Vagina (tissue), 2 donors: ENCODE results near the gene LRRC8C. TPM values are rescaled to one million over a fixed set of nuclear protein-coding genes. Genes with fewer than 3 reads are reported as not detected.

Source experiments
- DNase-seq, 2 donors: peaks; one replicate each; pipeline ENCODE4 v3.0.0-alpha.2; 2017; ENCODE audit errors: extremely low spot score in 2 of 2
- H3K27ac ChIP-seq: fragments of 200-600 bp; sonication (generic); one replicate; pipeline ENCODE4 v1.5.1; 2019
- H3K27me3 ChIP-seq: fragments of 200-600 bp; sonication (generic); one replicate; pipeline ENCODE4 v1.5.1; 2019
- H3K36me3 ChIP-seq, 2 donors: fragments of 200-600 bp; sonication (generic); one replicate each; pipeline ENCODE4 v1.5.1; 2017 to 2019
- H3K4me1 ChIP-seq: fragments of 200-600 bp; sonication (generic); one replicate; pipeline ENCODE4 v1.5.1; 2019
- H3K4me3 ChIP-seq, 2 donors: fragments of 200-600 bp; sonication (generic); 1 replicate in 1 of 2; 2 replicates in 1 of 2; pipeline ENCODE4 v1.5.1; 2016 to 2019
- H3K9me3 ChIP-seq: fragments of 200-600 bp; sonication (generic); one replicate; pipeline ENCODE4 v1.5.1; 2019
- CTCF ChIP-seq, 3 experiments: fragments of 450-650 bp in 2 of 3; fragments of 200-600 bp in 1 of 3; sonication (generic) in 1 of 3; IDR thresholded peaks; one replicate each; pipeline ENCODE4 v1.5.1; 2017 to 2019; ENCODE audit warnings: antibody characterized with exemption in 3 of 3, mild to moderate bottlenecking in 2 of 3, moderate library complexity in 2 of 3
- POLR2A ChIP-seq, 2 donors: fragments of 450-650 bp; IDR thresholded peaks; one replicate each; pipeline ENCODE4 v1.6.1; 2017; ENCODE audit warnings: antibody characterized with exemption in 2 of 2, mild to moderate bottlenecking in 2 of 2, moderate library complexity in 2 of 2
- POLR2AphosphoS5 ChIP-seq, 2 donors: sonication (generic); formaldehyde crosslinking; IDR thresholded peaks; one replicate each; pipeline ENCODE4 v1.9.0; 2017; ENCODE audit warnings: antibody characterized with exemption in 2 of 2, mild to moderate bottlenecking in 2 of 2, low read depth in 1 of 2; ENCODE audit not compliant: insufficient read depth in 1 of 2
- intact Hi-C: fragments of 100-400 bp; cut with DNase I; formaldehyde crosslinking; loops from one replicate; pipeline ENCODE4 v1.15.1; 2023
- total RNA-seq: library from RNA; depleted of rRNA; stranded (reverse); fragments of >200 nt; gene quantifications from one replicate; pipeline ENCODE4 v1.2.3, GENCODE V29; 2016

LRRC8C gene
- total RNA-seq, 1 donor from 2014 or later, result 5.4 TPM

GRCh38 chr1:89603651-89604413 is 29.1 kb upstream of the LRRC8C start:
- no peak for TF ChIP-seq CTCF (IDR thresholded peaks at IDR 0.05)
- TF ChIP-seq POLR2A (IDR thresholded peaks at IDR 0.05), result no peak
- no peak for TF ChIP-seq POLR2AphosphoS5 (IDR thresholded peaks at IDR 0.05; ENCODE audit: insufficient read depth in 1 of 2, low read depth in 1 of 2)
- no peak overlapping the region for H3K27ac ChIP-seq
- H3K27me3 ChIP-seq, result no peaks in the 10 kb centered on the region
- H3K9me3 ChIP-seq, result no peaks in the 10 kb centered on the region
- intact Hi-C loops, result loop anchor here (10.0 kb wide), 1 partner anchor 119 kb away; no protein-coding TSS in a partner anchor
- no peaks in the 10 kb centered on the region for H3K36me3 ChIP-seq
- peaks cover 11% of the 10 kb centered on the region for H3K4me1 ChIP-seq
- DNase-seq, result no peak
- no peak overlapping the region for H3K4me3 ChIP-seq

DNA sequence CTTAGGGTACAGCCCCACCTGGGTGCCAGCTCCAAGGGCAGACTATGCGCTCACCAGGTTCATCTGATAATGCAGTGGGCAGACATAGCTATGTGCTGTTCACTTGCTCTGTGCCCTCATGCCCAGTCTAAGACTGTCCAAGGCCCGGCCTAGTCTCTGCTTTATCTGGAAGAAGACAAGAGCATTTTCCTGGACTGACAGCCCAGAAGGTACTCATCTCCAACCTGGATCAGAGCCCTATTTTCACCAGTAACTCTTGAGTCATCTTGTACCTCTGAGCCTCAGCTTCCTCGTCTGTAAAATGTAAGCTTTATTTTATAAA is 28.5 kb upstream of the LRRC8C start:
- DNase-seq, result no peak
- Histone ChIP-seq H3K36me3 (no peaks in the 10 kb centered on the region), H3K4me1 (peaks cover 11% of the 10 kb centered on the region), H3K9me3 (no peaks in the 10 kb centered on the region), H3K4me3 (no peak overlapping the region), H3K27me3 (no peaks in the 10 kb centered on the region), H3K27ac (no peak overlapping the region)
- intact Hi-C loops, result loop anchor here (10.0 kb wide), 1 partner anchor 120 kb away; no protein-coding TSS in a partner anchor
- no peak for TF ChIP-seq POLR2AphosphoS5 (IDR thresholded peaks at IDR 0.05; ENCODE audit: insufficient read depth in 1 of 2, low read depth in 1 of 2)

- H3K27ac ChIP-seq, result no peak overlapping the region
Observed at GRCh38 chr1:89605692-89606091, 27.2 kb upstream of the LRRC8C start.

GRCh38 chr1:89606227-89606980 is 26.5 kb upstream of the LRRC8C start:
- intact Hi-C loops, result loop anchor here (10.0 kb wide), 1 partner anchor 122 kb away; no protein-coding TSS in a partner anchor
- no peak for DNase-seq
- no peaks in the 10 kb centered on the region for H3K9me3 ChIP-seq
- no peak for TF ChIP-seq POLR2AphosphoS5 (IDR thresholded peaks at IDR 0.05; ENCODE audit: insufficient read depth in 1 of 2, low read depth in 1 of 2)
- H3K36me3 ChIP-seq, result no peaks in the 10 kb centered on the region
- peaks cover 11% of the 10 kb centered on the region for H3K4me1 ChIP-seq
- no peak overlapping the region for H3K27ac ChIP-seq
- no peak overlapping the region for H3K4me3 ChIP-seq
- no peaks in the 10 kb centered on the region for H3K27me3 ChIP-seq

More at GRCh38 chr1:89605692-89606091, 27.2 kb upstream of the LRRC8C start:
- H3K36me3 ChIP-seq, result no peaks in the 10 kb centered on the region
- H3K27me3 ChIP-seq, result no peaks in the 10 kb centered on the region
- TF ChIP-seq POLR2AphosphoS5 (IDR thresholded peaks at IDR 0.05; ENCODE audit: insufficient read depth in 1 of 2, low read depth in 1 of 2) (no peak), POLR2A (IDR thresholded peaks at IDR 0.05) (no peak)
- no peak overlapping the region for H3K4me3 ChIP-seq
- H3K9me3 ChIP-seq, result no peaks in the 10 kb centered on the region
- intact Hi-C loops, result loop anchor here (10.0 kb wide), 1 partner anchor 121 kb away; no protein-coding TSS in a partner anchor
- H3K4me1 ChIP-seq, result peaks cover 11% of the 10 kb centered on the region
- no peak for DNase-seq

DNA sequence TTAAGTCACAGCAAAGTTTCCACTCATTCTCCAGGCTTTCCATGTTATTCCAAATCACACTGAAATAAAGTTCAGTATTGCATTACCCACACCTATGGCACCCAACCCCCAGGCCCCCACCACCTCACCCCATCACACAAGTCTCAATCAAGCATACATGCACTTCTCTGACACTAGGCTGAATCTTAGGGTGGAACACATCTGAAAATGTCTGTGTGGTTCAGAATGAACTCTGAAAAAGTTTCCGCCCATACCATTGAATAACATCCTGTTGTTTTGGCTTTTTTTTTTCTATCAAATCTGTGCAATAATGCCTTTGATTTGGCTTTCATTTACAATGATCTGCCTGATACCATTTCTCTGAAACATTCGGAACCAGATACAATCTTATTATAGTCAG is 25.8 kb upstream of the LRRC8C start:
- no peaks in the 10 kb centered on the region for H3K27me3 ChIP-seq
- H3K4me3 ChIP-seq, result no peak overlapping the region
- H3K36me3 ChIP-seq, result no peaks in the 10 kb centered on the region
- no peak for DNase-seq
- no peaks in the 10 kb centered on the region for H3K9me3 ChIP-seq
- intact Hi-C loops, result loop anchor here (10.0 kb wide), 1 partner anchor 122 kb away; no protein-coding TSS in a partner anchor
- H3K27ac ChIP-seq, result no peak overlapping the region
- TF ChIP-seq CTCF (IDR thresholded peaks at IDR 0.05), result no peak
- TF ChIP-seq POLR2AphosphoS5 (IDR thresholded peaks at IDR 0.05; ENCODE audit: insufficient read depth in 1 of 2, low read depth in 1 of 2), result no peak
- TF ChIP-seq POLR2A (IDR thresholded peaks at IDR 0.05), result no peak
- H3K4me1 ChIP-seq, result peaks cover 11% of the 10 kb centered on the region

GRCh38 chr1:89607586-89608318 is 25.2 kb upstream of the LRRC8C start:
- peaks cover 7% of the 10 kb centered on the region for H3K4me1 ChIP-seq
- peak overlapping the region; percentile 43 for H3K27ac ChIP-seq
- no peak for TF ChIP-seq POLR2AphosphoS5 (IDR thresholded peaks at IDR 0.05; ENCODE audit: insufficient read depth in 1 of 2, low read depth in 1 of 2)
- TF ChIP-seq POLR2A (IDR thresholded peaks at IDR 0.05), result no peak
- no peak for TF ChIP-seq CTCF (IDR thresholded peaks at IDR 0.05)

More at GRCh38 chr1:89607586-89608318, 25.2 kb upstream of the LRRC8C start:
- H3K27me3 ChIP-seq, result no peaks in the 10 kb centered on the region
- intact Hi-C loops, result loop anchor here (10.0 kb wide), 1 partner anchor 123 kb away; no protein-coding TSS in a partner anchor
- H3K36me3 ChIP-seq, result no peaks in the 10 kb centered on the region
- no peak overlapping the region for H3K4me3 ChIP-seq
- DNase-seq, result no peak
- no peaks in the 10 kb centered on the region for H3K9me3 ChIP-seq
